AG04450 (cell line): Measurements from ENCODE around the gene ZDHHC20. TPM values are rescaled to one million over a fixed set of nuclear protein-coding genes. Genes with fewer than 3 reads are reported as not detected.
A peak's percentile ranks its signal among the peaks of the same experiment; 100 is the strongest.

ENCODE experiments used
- CTCF ChIA-PET: fragments of 300-600, 350-600 bp; formaldehyde crosslinking; extraction: SDS; loops from one replicate; lab custom pipeline; 2022; ENCODE audit warnings: antibody characterized with exemption, inconsistent platforms; lab: Charles Lee
- POLR2A ChIA-PET: fragments of 350-600 bp; formaldehyde crosslinking; extraction: SDS; loops from one replicate; lab custom pipeline; 2021; ENCODE audit warnings: antibody characterized with exemption, inconsistent platforms; lab: Yijun Ruan, JAX
- DNase-seq: peaks from one replicate; pipeline ENCODE4 v3.0.0-alpha.2; 2011; ENCODE audit warnings: low read depth, low spot score
- H3K27ac ChIP-seq: one replicate; pipeline ENCODE4 v1.5.1; 2012; ENCODE audit warnings: low read depth, low read length, control low read depth
- H3K27me3 ChIP-seq: one replicate; pipeline ENCODE4 v1.6.0; 2012; ENCODE audit warnings: low read length; ENCODE audit not compliant: control insufficient read depth, insufficient read depth
- H3K4me3 ChIP-seq: 2 replicates; pipeline ENCODE4 v1.5.1; 2011; ENCODE audit warnings: mild to moderate bottlenecking, low read depth, low read length, control low read depth
- H3K9me3 ChIP-seq: 2 replicates; pipeline ENCODE4 v1.5.1; 2012; ENCODE audit warnings: low read length; ENCODE audit not compliant: control insufficient read depth, insufficient read depth
- polyA minus RNA-seq: library from RNA; depleted of rRNA, polyadenylated mRNA; stranded (reverse); fragments of >200 nt; gene quantifications from 2 replicates; pipeline ENCODE4 v1.2.3, GENCODE V29; 2011; rRNA and poly(A)+ RNA removed
- polyA plus RNA-seq: library from polyadenylated mRNA; depleted of rRNA; stranded (reverse); fragments of >200 nt; gene quantifications from 2 replicates; pipeline ENCODE4 v1.2.3, GENCODE V29; 2011; rRNA removed
- TF ChIP-seq, protein P1 (sequence below): IDR thresholded peaks from 2 replicates; pipeline ENCODE4 v1.5.1; 2011; ENCODE audit warnings: low read depth, low read length, control low read depth, inconsistent platforms

Gene ZDHHC20, protein sequence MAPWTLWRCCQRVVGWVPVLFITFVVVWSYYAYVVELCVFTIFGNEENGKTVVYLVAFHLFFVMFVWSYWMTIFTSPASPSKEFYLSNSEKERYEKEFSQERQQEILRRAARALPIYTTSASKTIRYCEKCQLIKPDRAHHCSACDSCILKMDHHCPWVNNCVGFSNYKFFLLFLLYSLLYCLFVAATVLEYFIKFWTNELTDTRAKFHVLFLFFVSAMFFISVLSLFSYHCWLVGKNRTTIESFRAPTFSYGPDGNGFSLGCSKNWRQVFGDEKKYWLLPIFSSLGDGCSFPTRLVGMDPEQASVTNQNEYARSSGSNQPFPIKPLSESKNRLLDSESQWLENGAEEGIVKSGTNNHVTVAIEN
- polyA plus RNA-seq (43.8 and 59.8 TPM in 2 replicates), polyA minus RNA-seq (22.0 and 42.0 TPM in 2 replicates)

DNA sequence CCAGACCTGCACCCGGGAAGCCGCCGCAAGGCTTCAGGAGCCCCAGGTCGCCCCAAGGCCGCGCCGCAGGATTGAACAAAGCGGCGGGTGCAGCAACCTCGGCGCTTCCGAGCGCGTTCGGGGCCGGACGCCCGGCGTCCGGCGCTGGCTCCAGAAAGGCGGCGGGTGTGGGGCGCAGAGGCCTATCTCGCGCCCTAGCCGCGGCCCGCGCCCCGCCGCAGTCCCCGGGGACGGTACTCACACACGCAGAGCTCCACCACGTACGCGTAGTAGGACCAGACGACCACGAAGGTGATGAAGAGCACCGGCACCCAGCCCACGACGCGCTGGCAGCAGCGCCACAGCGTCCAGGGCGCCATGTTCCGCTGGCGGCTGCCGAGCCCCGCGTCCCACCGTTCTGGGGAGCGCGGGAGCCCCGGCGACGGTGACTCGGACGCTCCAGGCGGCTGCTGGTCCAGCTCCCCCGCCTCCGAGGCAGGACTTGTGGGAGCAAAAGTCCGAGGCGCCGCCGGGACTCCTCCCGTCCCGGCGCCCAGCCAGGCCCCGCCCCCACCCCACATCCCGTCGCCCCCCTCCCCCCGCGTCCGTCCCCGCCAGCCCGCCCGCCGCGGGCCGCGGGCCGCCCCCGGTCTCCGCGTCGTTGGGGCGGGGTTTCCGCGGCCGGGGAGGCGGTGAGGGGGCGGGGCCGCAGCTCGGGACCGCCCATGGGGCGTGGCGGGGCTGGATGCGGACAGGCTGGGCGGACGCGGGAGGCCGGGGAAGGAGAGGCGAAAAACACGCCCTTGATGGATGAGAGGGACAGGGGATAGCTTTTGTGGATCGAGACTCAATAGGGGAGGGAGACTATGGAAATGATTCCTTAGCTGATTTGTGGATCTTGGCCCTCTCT, at the start of gene ZDHHC20:
ZDHHC20 (minus strand) TSS at position 491 of the 889 bp plus-strand sequence; CDS start at position 359, 132 bp downstream.
- peaks cover 3% of the 10 kb centered on the region for H3K27me3 ChIP-seq
- CTCF ChIA-PET = interaction anchor here (1.3 to 5.5 kb wide), 3 partner anchors 18 to 161 kb away, joined by 3 to 37 read pairs (median 5); no protein-coding TSS in a partner anchor
- H3K27ac ChIP-seq = peak within 1 kb of the TSS; percentile 57

DNA sequence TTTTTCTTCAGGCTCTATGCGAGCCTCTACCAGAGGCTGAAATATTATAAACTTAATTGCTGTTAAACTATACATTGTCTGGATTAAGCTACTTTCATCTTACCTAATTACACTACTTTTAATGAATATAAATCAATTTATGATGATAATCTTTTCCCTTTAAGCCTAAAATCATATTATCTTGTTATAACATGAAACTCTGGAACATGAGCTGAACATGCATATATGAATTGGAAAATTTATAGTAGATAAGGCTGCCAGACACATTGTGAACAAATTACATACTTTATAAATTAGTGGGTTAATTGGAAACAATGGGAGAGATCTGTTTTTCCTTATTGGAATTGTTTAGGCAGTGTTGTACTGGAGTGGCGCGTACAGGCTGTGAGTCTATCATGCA, 45.3 kb upstream of the ZDHHC20 start:
- no peak for DNase-seq
- ChIA-PET POLR2A (no interaction called here), CTCF (no interaction called here)
- TF ChIP-seq, protein P1, sequence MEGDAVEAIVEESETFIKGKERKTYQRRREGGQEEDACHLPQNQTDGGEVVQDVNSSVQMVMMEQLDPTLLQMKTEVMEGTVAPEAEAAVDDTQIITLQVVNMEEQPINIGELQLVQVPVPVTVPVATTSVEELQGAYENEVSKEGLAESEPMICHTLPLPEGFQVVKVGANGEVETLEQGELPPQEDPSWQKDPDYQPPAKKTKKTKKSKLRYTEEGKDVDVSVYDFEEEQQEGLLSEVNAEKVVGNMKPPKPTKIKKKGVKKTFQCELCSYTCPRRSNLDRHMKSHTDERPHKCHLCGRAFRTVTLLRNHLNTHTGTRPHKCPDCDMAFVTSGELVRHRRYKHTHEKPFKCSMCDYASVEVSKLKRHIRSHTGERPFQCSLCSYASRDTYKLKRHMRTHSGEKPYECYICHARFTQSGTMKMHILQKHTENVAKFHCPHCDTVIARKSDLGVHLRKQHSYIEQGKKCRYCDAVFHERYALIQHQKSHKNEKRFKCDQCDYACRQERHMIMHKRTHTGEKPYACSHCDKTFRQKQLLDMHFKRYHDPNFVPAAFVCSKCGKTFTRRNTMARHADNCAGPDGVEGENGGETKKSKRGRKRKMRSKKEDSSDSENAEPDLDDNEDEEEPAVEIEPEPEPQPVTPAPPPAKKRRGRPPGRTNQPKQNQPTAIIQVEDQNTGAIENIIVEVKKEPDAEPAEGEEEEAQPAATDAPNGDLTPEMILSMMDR = no peak
- no peak overlapping the region for H3K27ac ChIP-seq
- H3K4me3 ChIP-seq = no peak overlapping the region
- H3K9me3 ChIP-seq = no peaks in the 10 kb centered on the region
- H3K27me3 ChIP-seq = no peaks in the 10 kb centered on the region

More for the DNA sequence above, at the start of gene ZDHHC20:
- no peaks in the 10 kb centered on the region; the same call in 1 of the 2 replicates for H3K9me3 ChIP-seq
- POLR2A ChIA-PET = interaction anchor here (0.6 kb wide), 1 partner anchor 22 kb away, joined by 3 read pairs; no protein-coding TSS in a partner anchor
- DNase-seq = peak; percentile 38
- TF ChIP-seq, protein P1 = no peak
- H3K4me3 ChIP-seq = peak within 1 kb of the TSS; percentile 91

DNA sequence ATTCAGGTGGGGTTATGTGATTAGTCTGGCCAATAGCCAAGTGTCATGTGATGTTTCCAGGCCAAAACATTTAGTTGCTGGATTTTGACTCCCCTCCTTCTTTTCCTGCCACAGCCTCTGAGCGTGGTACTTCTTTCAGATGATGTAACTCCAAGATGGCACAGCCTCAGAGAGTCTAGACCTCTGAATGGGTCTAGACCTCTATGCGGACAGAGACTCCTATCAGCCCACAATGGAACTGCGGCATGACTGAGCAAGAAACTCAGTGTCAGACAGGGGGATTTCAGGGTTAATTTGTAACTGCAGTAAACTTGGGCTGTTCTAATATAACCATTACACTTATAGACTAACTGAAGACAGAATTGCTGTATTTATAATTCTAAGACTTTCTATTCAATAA, 42.6 kb upstream of the ZDHHC20 start:
- ChIA-PET POLR2A (no interaction called here), CTCF (interaction anchor here (1.0 kb wide), 1 partner anchor 25 kb away, joined by 3 read pairs; no protein-coding TSS in a partner anchor)
- no peak for DNase-seq
- H3K27me3 ChIP-seq = no peaks in the 10 kb centered on the region
- TF ChIP-seq, protein P1 = no peak
- H3K27ac ChIP-seq = no peak overlapping the region
- H3K9me3 ChIP-seq = no peaks in the 10 kb centered on the region
- H3K4me3 ChIP-seq = no peak overlapping the region

DNA sequence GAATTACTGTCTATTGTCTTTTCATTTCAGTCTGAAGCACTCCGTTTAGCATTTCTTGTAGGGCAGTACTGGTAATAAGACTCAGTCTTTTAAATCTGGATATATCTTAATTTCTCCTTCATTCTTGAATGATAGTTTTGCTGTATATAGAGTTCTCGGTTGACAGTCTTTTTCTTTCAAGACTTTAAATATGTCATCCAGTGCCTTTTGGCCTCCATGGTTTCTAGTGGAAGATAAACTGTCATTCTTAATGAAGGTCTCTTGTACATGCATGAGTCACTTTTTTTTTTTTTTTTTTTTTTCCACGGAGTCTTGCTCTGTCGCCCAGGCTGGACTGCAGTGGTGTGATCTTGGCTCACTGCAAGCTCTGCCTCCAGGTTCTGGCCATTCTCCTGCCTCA, 27.2 kb upstream of the ZDHHC20 start:
- Histone ChIP-seq H3K27me3 (no peaks in the 10 kb centered on the region), H3K9me3 (peaks cover 10% of the 10 kb centered on the region), H3K27ac (no peak overlapping the region), H3K4me3 (no peak overlapping the region)
- TF ChIP-seq, protein P1 = no peak
- no peak for DNase-seq
- CTCF ChIA-PET = interaction anchor here (3.1 kb wide), 1 partner anchor 9 kb away, joined by 23 read pairs; no protein-coding TSS in a partner anchor
- POLR2A ChIA-PET = no interaction called here
